Activated CD4-positive, alpha-beta T cell treated with anti-CD3 and anti-CD28 coated beads, Interleukin-2, amount 10 ng/mL, durations not matched to agents 24 days and 14 days (primary cell): ENCODE data around the gene AP5B1. TPM values are rescaled to one million over a fixed set of nuclear protein-coding genes. Genes with fewer than 3 reads are reported as not detected.

Experiments used
- DNase-seq: peaks from one replicate; pipeline ENCODE4 v3.0.0; 2022
- H3K27ac Mint-ChIP-seq: one replicate; pipeline ENCODE4 v1.8.0; 2022; ENCODE audit warnings: mild to moderate bottlenecking, mixed read lengths
- H3K27me3 Mint-ChIP-seq: one replicate; pipeline ENCODE4 v1.8.0; 2022; ENCODE audit warnings: mixed read lengths
- H3K36me3 Mint-ChIP-seq: one replicate; pipeline ENCODE4 v1.8.0; 2022; ENCODE audit warnings: low read depth, mild to moderate bottlenecking, mixed read lengths
- H3K4me1 Mint-ChIP-seq: one replicate; pipeline ENCODE4 v1.8.0; 2021; ENCODE audit warnings: mixed read lengths
- H3K4me3 Mint-ChIP-seq: one replicate; pipeline ENCODE4 v1.8.0; 2022; ENCODE audit warnings: mild to moderate bottlenecking, moderate library complexity, mixed read lengths
- H3K9me3 Mint-ChIP-seq: one replicate; pipeline ENCODE4 v1.8.0; 2021; ENCODE audit warnings: mixed read lengths
- intact Hi-C: fragments of 100-400 bp; cut with micrococcal nuclease; formaldehyde crosslinking; loops from one replicate; pipeline ENCODE4 v1.15.1; 2023
- total RNA-seq: library from RNA; stranded (reverse); gene quantifications from 2 replicates; pipeline ENCODE4 v1.2.3, GENCODE V29; 2022

The AP5B1 gene
- total RNA-seq, 1 donor from 2014 or later = 20.1 TPM

DNA sequence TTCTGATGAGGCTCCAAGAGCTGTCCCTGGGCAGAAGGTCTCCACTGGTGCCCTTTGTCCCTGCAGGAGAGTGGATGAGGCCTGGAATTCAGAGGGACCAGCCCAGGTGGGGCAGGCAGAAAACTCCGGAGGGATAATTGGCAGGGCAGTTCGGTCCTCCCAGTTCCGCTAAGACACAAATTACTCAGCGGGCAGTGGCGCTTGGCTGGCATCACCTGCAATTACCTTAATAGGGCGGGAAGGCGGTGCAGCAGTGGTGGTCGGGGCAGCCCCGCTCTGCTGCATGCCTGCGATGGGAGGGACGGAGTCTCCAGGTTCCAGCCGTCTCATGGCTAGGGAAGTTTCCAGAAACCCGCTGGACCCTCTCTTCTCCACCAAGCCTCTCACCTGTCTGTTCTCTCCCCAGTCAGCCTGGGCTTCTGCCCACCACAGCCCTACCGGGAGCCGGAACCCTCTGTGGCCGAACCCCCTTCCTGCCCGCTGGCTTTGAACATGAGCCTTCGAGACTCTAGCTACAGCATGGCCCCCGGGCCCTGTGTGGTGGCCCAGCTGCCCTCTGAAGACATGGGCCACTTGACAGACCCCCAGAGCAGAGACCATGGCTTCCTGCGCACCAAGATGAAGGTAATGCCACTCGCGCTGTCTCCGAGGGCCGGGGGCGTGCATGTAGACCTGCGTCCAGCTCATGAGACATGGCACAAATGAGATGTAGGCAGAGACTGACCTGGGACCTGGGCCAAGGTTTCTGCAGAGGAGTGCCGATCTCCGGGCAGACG lies 13.0 kb upstream of the AP5B1 start:
- Mint-ChIP-seq H3K27me3 (peaks cover 8% of the 10 kb centered on the region), H3K36me3 (no peaks in the 10 kb centered on the region), H3K9me3 (no peaks in the 10 kb centered on the region), H3K27ac (no peak overlapping the region), H3K4me3 (no peak overlapping the region), H3K4me1 (peaks cover 28% of the 10 kb centered on the region)
- no peak for DNase-seq
- intact Hi-C loops = no loop called here

DNA sequence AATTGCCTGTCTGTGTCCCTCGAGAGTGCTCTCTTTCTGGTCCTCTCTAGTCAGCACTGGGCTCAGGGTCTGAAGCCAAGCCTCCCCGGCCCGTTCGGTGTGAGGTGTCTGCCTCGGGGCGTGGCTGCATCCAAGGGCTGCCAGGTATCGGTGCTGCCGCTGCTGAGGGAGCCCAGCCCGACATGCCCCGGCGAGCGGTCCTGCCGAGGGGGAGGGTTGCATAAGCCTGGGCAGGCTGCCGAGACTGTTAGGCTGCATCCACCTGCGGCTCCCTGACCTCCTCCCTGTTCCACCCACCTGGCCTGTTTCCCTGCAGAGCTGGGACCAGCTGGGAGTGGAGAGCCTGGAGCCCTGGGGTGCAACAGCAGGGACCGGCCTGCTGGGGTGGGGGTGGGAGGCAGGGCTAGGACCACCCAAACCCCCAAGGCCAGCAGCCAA lies 12.4 kb upstream of the AP5B1 start:
- Mint-ChIP-seq H3K36me3 (no peaks in the 10 kb centered on the region), H3K4me1 (peaks cover 26% of the 10 kb centered on the region), H3K9me3 (no peaks in the 10 kb centered on the region), H3K4me3 (no peak overlapping the region), H3K27ac (peak overlapping the region; percentile 65), H3K27me3 (peaks cover 13% of the 10 kb centered on the region)
- no peak for DNase-seq
- intact Hi-C loops = no loop called here

DNA sequence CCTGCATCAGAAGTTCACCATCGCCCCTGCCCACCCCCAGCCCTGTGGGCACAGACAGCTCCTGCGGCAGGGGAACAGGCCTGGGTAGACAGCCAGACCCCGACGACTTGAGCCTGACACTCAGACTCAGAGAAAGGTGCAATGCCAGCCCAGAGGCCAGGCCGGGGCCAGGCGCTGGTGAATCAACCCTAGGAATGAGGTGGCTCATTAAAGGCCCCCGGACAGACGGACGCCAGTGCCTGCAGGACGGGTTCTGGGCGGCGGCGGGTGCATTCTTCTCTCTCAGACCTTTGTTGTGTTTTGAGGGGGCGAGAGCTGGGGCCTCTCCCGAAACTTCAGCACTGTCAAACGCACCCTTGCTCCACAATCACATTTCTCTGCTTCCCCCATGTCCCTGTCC lies 11.7 kb upstream of the AP5B1 start:
- Mint-ChIP-seq H3K27me3 (peaks cover 16% of the 10 kb centered on the region), H3K4me3 (no peak overlapping the region), H3K27ac (peak overlapping the region; percentile 90), H3K36me3 (no peaks in the 10 kb centered on the region), H3K9me3 (no peaks in the 10 kb centered on the region), H3K4me1 (peaks cover 28% of the 10 kb centered on the region)
- intact Hi-C loops = no loop called here
- no peak for DNase-seq

DNA sequence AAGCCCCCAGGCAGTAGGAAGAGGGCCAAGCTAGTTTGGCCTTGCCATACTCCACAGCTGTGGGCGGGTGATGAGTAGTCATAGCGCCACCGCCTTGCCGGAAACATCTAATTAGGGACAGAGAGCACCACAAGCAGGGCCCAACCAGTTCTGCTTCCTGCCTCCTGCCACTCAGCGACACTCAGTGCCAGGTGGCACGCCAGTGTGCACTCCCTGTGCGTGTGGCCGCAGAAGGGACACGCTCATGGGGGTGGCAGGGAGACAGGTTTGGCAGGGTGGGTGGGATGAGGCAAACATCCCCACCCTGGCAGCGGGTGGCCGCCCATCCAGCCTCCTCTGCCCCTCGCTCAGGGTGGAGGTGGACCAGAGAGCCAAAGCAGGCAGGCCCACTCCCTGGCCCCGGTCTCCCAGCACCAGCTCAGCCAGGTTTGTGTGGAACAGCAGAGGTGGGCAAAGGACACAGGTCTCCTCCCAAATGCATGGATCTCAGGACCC lies 11.0 kb upstream of the AP5B1 start:
- peak; percentile 89 for DNase-seq
- Mint-ChIP-seq H3K4me1 (peaks cover 29% of the 10 kb centered on the region), H3K4me3 (no peak overlapping the region), H3K27me3 (peaks cover 20% of the 10 kb centered on the region), H3K27ac (peak overlapping the region; percentile 90), H3K9me3 (no peaks in the 10 kb centered on the region), H3K36me3 (no peaks in the 10 kb centered on the region)
- intact Hi-C loops = loop anchor here (1.0 kb wide), 1 partner anchor 11 kb away; the partner anchor contains the start of gene AP5B1

DNA sequence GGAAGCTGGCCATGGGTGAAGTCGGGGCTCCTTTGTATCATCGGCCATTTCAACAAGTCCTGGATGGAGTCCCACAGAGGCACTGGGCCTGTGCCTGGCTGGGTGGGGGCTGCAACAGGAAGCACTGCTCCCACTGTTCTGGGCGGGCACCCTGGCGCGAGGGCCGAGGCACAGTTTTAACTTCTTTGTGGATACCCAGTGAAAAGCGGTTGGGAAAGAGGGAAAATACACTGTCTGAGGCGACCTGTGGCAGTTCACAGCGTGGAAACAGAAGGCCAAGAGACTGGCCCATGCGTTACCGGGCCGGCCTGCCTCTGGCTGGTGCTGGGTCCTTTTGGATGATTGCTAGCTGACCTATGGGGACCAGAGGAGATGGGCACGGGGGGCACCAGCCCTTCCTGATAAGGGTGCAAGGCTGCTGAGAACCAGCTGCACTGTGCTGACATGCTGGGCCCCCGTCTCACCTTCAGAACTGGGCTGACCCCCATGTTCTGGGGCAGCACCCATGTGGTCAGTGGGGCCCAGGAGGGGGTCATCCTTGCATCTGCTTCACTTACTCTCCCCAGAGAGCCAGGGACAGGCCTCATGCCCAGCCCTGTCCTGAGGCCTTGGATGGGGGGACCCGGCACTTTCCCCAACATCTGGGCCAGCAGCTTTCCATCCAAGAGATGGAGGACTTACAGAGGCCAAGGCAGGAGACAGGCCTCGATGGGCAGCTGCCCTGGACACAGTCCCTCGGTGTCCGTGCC lies 10.3 kb upstream of the AP5B1 start:
- no peaks in the 10 kb centered on the region for H3K36me3 Mint-ChIP-seq
- no peaks in the 10 kb centered on the region for H3K9me3 Mint-ChIP-seq
- intact Hi-C loops = loop anchor here (1.0 kb wide), 1 partner anchor 11 kb away; the partner anchor contains the start of gene AP5B1
- H3K27me3 Mint-ChIP-seq = peaks cover 21% of the 10 kb centered on the region
- H3K4me1 Mint-ChIP-seq = peaks cover 27% of the 10 kb centered on the region
- no peak for DNase-seq
- no peak overlapping the region for H3K4me3 Mint-ChIP-seq
- peak overlapping the region; percentile 58 for H3K27ac Mint-ChIP-seq

DNA sequence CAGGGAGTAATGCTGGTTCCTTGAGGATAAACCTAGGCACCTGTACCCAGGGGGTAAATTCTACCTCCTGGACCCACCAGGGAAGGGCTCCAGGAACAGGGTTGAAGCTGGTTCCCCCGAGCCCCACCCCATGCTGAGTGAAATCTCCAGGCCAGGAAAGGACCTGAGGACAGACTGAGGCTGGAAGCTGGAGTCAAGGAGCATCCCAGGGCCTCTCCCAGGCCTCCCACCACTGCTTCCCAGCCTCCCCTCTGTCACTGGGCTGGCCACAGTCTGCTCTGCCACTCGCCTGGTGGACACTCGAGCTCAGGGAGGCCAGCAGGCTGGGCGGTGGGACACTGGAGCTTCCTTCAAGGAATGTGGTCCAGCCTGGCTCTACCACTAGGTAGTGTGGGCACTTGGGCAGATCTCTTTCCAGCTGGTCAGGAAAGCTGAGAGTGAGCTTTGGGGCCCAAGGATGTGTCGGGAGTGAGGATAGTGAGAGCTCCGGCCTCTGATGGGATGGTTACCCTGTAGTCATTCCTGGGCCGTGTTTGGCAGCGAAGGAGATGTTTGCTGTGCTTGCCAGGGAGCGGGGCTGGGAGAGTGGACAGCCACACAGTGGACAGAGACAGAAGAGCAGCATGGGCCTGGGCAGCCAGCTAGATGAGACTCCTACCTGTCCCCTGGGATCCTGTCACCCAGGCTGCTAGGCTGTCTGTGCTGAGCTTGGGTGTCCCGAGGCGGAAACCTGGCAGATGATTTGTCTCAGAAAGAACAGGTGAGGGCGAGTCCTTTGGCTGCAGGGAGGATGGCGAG lies 9.5 kb upstream of the AP5B1 start:
- Mint-ChIP-seq H3K4me1 (peaks cover 29% of the 10 kb centered on the region), H3K27me3 (peaks cover 29% of the 10 kb centered on the region), H3K27ac (peak overlapping the region; percentile 10), H3K4me3 (no peak overlapping the region), H3K36me3 (no peaks in the 10 kb centered on the region), H3K9me3 (no peaks in the 10 kb centered on the region)
- no peak for DNase-seq
- intact Hi-C loops = no loop called here

DNA sequence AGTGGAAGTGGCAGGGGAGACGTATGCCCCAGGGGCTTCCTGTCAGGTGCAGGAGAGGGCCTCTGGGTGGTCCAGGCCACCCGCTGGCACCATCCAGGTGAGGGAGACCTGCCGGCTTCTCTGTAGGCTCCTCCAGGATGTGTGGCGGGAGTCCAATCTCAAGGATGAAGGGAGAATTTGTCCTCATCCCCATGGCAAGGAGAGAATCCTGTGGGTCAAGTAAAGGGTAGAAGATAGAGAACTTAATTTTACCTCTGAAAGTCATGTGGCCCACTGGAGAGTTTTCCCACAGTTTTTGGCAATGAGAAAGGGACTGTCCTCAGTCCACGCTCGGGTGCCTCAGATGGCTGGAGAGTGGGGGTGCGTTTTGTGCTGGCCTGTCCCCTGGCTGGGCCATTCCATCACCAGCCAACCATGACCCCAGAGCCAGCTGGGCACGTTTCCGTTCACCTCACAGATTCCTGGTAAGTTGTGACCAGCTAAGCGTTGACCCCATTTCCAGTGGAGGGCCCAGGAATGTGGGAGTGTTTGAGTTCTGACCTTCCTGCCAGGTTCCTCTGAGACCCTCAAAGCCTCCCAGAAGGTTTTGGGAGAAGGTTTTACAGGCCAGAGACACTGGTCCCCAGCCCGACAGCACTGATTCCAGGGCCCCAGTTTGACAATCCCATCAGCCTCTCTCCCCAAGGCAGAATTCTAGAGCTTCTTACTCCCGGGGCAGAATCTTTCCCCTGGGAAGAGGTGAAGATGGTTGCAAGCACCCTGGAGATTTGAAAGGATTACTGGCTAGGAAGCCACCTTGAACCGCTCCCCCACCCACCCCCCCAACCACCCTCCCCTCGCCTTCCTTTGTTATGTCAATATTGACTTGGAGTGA lies 8.7 kb upstream of the AP5B1 start:
- Mint-ChIP-seq H3K27ac (peak overlapping the region; percentile 11), H3K27me3 (peaks cover 35% of the 10 kb centered on the region), H3K9me3 (no peaks in the 10 kb centered on the region), H3K4me3 (no peak overlapping the region), H3K4me1 (peaks cover 31% of the 10 kb centered on the region), H3K36me3 (no peaks in the 10 kb centered on the region)
- intact Hi-C loops = no loop called here
- no peak for DNase-seq

DNA sequence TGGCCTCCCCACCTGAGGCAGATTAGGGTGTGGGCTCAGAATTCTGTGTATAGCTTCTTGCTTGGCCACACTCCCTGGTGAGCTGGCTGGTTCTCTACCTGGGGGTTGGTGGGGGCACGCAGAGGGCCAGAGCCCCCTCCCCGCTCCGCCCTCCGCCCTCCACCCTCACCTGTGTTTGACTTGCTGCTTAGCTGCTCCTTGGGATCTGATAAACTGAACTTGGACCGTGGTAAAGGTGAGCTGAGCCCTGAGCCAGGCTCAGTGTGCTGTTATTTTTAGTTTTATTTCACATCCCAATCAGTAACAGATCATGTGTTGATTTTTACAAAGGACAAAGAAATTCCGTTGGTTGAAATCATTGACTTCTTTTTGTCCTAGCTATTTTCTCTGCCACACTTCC lies 8.0 kb upstream of the AP5B1 start:
- no peak for DNase-seq
- H3K4me3 Mint-ChIP-seq = no peak overlapping the region
- no peaks in the 10 kb centered on the region for H3K9me3 Mint-ChIP-seq
- peaks cover 31% of the 10 kb centered on the region for H3K4me1 Mint-ChIP-seq
- peaks cover 40% of the 10 kb centered on the region for H3K27me3 Mint-ChIP-seq
- H3K27ac Mint-ChIP-seq = peak overlapping the region; percentile 11
- H3K36me3 Mint-ChIP-seq = no peaks in the 10 kb centered on the region
- intact Hi-C loops = no loop called here

DNA sequence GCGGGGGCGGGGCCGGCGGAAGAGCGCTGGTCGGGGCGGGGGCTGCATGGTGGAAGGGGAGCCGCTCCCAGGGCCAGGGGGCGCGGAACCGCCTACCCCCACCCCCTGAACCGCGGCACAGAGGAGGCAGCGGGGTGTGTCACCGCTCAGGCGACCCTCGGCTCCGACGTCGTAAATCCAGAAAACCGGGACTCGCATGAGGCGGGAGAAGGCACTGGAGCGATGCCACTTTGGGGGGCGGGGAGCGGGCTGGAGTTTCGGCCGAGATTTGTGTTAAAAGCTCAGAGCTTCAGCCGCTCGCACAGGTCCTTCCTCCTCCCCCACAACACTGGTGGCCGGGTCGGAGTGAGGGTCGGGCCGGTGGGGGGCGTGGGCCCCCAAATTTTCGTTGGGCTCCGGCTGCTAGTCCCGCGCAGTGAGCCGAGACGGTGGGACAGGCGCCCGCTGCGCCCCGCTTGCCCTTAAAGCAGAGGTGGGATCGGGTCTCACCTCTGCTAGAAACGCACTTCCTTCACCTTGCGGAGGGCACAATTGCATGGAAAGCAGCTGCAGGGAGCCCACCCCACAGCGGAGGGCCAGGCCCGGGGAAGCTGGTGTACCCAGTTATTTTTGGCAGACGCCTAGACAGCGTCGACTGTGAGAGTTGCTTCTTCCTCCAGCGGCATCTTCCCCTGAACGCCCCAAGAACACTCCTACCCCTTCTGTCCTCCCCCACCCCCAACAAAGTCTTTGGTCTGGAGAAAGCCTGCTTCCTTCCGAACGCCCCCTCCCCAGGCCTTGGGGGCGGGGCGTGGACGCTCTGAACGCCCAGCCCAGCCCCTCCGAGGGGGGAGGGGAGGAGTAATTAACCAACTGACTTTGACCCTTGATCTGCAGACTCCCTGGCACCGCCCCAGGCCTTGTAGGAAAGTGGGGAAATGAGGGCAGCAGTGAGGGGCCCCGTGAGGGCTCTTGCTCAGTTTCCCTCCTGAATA lies 7.2 kb upstream of the AP5B1 start:
- Mint-ChIP-seq H3K9me3 (no peaks in the 10 kb centered on the region), H3K27ac (no peak overlapping the region), H3K4me1 (peaks cover 34% of the 10 kb centered on the region), H3K27me3 (peaks cover 44% of the 10 kb centered on the region), H3K36me3 (no peaks in the 10 kb centered on the region), H3K4me3 (peak overlapping the region; percentile 71)
- no peak for DNase-seq
- intact Hi-C loops = no loop called here

DNA sequence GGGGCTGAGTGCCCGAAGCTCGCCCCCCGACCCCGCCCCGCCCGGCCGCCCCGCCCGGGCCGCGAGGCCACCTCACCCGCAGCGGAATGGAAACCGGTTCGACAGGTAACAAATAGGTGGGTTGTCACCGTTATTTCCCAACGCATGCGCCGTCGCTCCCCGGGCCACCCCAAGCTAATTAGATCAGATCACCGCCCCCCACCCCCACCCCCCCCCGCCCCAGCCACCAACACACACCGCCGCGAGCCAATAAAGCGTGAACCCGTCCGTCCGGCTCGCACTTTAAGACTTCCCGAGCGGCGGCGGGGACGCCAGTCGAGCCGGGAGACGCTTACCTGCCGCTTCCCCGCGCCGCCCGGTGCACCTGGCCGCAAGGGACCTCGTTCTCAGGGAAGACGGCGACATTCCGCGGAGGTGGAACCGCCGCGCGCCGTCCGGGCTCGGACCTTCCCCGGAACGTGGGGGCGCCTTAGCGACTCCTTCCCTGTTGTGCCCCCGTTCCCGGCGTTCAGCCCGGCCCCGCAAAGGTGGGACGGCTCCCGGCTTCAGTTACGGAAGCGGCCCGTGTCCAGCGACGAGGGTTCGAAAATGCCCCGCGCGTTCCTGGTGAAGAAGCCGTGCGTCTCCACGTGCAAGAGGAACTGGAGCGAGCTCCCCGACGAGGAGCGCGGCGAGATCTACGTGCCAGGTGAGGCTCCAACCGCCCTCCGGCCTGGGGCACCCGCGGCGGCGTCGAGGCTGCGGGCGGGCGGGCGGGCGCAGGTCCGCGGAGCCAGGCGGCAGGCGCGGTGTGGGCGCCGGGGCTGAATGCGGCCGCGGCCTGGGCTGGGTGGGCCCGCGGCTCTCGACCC lies 6.2 kb upstream of the AP5B1 start, which contains the start of gene OVOL1:
Gene OVOL1, plus strand, starts transcription at position 278 of the 851 bp plus-strand sequence. Its CDS starts 311 bp downstream, at position 589.
- intact Hi-C loops = no loop called here
- Mint-ChIP-seq H3K4me3 (peak within 1 kb of the TSS; percentile 72), H3K4me1 (peaks cover 31% of the 10 kb centered on the region), H3K9me3 (no peaks in the 10 kb centered on the region), H3K27ac (no peak within 1 kb of the TSS), H3K36me3 (no peaks in the 10 kb centered on the region), H3K27me3 (peaks cover 47% of the 10 kb centered on the region)
- peak; percentile 71 for DNase-seq

DNA sequence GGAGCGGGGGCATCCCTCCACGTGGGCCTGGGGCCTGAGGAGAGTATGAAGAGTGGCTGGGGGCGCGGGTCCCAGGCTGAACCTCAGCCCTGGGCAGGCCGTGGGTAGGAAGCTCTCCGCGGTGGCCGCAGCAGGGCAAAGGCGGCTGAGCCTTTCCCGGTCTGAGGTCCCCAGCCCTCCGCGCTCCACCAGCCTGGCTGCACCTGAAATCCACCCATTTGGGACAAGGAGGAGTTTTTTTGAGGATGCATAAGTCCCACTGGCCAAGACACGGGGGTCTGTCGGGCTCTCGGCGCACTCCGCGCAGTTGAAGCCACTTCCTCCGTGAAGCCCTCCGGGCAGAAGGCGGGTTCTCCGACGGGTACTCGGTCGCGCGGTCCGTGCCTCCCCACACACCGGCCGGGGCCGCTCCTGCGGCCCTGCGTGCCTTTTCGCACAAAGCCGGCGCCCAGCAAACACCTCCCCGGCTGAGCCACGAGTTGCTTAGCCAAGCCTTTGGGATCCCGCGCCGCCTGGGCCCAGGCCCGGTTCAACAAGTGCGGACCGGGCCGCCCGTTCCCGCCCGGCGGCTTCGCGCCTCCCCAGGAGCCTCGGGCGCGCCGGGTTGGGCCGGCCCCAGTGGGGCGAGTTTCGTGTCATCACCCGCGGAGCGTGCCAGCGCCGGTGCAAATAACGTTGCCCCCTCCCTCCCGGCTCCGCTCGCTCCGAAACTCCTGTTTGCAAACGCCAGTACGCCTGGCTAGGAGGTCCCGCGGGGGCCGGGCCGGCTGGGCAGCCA lies 5.4 kb upstream of the AP5B1 start:
- H3K9me3 Mint-ChIP-seq = no peaks in the 10 kb centered on the region
- peaks cover 47% of the 10 kb centered on the region for H3K27me3 Mint-ChIP-seq
- no peaks in the 10 kb centered on the region for H3K36me3 Mint-ChIP-seq
- intact Hi-C loops = no loop called here
- no peak overlapping the region for H3K27ac Mint-ChIP-seq
- peak overlapping the region; percentile 55 for H3K4me3 Mint-ChIP-seq
- peak; percentile 64 for DNase-seq
- H3K4me1 Mint-ChIP-seq = peaks cover 23% of the 10 kb centered on the region
